Hematopoietic multipotent progenitor cell (in vitro differentiated cells): Measurements from ENCODE around the gene VWDE. TPM values are rescaled to one million over a fixed set of nuclear protein-coding genes. Genes with fewer than 3 reads are reported as not detected.
A peak's percentile ranks its signal among the peaks of the same experiment; 100 is the strongest.
"Not testable (repeated sequence)": the region's sequence is repeated elsewhere in the genome, so short reads cannot be mapped to it uniquely, and the experiment has no call there.

Source experiments
- DNase-seq, 3 donors: peaks; one replicate each; pipeline ENCODE4 v3.0.0-alpha.2; 2011 to 2015; ENCODE audit warnings: low read depth in 2 of 3, low spot score in 2 of 3
- total RNA-seq: library from RNA; depleted of rRNA; stranded (reverse); fragments of >200 nt; gene quantifications from one replicate; pipeline ENCODE4 v1.2.3, GENCODE V29; 2012

Gene VWDE
- 7.5 TPM for total RNA-seq

DNA sequence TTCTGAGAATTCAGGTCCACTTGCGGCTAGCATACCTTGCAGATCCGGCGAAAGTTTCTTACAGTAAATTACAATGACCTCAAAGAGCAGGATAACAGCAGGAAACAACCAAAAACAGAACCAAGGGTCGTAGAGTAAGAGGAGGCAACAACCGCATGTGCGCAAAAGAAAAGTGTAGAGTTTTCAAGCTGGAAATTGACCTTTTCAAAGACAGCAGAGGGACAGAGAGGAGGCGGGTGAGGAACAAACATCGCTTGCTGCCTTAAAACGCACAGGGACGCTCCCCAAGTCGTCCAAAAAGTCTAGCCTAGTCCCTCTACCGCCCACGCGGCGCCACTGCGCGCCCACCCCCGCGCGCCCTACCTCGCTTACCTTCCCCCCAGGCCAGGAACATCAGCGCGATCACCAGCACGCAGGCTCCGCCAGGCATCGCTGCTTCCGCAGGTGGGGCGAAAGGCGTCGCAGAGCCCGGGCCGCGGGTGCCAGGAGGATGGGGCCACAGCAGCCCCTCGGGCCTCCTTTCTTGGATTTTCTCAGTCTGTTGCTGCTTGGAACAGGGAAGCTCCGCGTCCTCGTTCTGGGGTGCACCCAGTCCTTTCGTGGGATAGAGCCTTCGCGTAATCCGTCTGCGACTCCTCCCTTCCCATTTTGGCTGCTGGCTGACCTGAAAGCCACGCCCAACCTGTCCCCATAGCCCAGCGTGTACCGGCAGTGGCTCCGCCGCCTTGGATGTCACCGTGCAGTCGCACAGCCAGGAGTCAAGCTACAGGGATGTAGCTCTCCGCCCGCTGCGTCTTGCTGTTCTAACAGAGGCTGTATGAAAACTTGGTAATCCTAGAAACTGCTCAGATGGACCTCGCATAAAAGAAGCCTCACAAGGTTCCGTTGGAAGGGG, at the start of gene VWDE:
Gene VWDE (minus strand): TSS at position 579 of the 895 bp plus-strand sequence. CDS start 149 bp downstream, at position 430.
- DNase-seq = peak in 2 of 3 donors; percentile 87 to 89

DNA sequence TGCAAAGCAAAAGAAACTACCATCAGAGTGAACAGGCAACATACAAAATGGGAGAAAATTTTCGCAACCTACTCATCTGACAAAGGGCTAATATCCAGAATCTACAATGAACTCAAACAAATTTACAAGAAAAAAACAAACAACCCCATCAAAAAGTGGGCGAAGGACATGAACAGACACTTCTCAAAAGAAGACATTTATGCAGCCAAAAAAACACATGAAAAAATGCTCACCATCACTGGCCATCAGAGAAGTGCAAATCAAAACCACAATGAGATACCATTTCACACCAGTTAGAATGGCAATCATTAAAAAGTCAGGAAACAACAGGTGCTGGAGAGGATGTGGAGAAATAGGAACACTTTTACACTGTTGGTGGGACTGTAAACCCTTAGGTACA, 49.5 kb upstream of the VWDE start:
- not testable (repeated sequence) for DNase-seq

DNA sequence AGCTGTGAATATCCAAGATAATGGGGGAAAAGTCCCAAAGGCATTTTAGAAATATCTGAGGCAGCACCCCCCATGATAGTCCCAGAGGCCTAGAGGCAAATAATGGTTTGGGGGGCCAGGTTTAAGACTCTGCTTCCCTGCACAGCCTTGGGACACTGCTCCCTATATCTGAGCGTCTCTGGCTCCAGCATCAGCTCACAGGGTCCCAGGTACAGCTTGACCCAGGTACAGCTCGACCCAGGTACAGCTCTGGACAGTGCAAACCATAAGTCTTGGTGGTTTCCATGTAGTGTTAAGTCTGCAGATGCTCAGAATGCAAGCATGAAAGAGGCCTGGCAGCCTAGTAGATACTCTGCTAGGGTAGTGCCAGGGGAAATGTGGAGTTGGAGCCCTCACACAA, 47.0 kb upstream of the VWDE start:
- DNase-seq = no peak

DNA sequence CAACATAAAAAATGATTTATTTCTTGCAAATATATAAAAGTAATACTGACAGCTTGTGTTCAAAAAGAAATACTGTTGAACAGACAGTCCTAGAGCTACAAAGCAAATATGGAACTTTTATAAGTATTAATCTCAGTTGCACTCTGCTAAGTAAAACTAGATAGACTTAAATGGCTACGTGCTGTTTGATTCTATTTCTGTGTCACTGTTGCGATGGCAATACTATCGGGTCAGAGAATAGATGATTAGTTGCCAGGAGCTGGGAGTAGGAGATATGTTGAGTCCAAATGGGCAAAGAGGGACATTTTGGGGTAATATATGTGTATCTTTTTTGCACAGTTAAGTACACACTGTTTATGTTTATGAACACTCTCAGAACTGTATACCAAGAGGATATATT, 41.1 kb upstream of the VWDE start:
- DNase-seq = no peak

DNA sequence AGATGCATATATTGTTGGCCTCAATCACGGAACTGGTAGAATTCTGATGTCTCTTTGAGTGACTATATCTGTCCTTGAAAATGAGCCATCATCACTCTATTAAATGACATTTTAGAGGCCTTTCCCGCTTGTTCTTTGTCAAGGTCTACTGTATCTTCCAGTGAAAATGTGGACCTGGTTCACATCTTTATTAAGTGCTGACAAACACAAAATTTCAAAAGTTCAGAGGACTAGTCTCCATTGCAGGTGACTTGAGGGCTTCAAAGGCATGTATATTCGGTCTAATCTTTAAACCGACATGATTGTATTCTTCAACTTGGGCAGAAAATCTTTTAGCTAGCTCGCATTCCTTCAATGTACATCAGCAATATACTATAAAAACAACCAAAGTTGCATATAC, 36.6 kb upstream of the VWDE start:
- DNase-seq = no peak

DNA sequence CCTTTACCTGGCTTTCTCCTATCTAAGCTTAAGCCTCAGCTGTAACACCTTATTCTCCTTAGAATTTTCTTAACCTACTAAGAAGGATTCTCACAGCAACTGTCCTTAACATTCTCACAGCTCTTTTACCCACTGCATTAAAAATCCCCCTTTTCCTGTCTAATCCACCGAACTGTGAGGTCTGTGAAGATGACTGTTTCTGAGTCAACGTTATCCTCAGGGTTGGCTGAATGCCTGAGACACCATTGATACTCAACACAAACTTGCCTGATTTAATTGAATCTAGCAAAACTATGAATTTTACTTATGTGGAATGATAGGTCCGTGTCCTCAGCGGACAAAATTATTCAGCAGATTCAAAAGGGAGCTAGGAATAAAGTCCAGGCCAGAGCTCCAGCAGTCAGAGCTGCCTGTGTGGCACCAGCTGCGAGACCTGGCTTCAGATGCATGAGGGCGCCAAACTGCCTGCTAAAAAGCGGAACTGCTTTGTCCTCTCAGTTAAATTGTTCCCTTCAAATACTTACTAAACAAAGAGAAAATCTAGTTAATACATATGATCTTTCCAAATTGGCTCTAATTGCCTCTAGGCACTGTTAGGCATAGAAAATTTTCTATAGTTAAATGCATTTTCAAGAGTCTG, 33.4 kb upstream of the VWDE start:
- DNase-seq = peak in 2 of 3 donors; percentile 29 to 66

DNA sequence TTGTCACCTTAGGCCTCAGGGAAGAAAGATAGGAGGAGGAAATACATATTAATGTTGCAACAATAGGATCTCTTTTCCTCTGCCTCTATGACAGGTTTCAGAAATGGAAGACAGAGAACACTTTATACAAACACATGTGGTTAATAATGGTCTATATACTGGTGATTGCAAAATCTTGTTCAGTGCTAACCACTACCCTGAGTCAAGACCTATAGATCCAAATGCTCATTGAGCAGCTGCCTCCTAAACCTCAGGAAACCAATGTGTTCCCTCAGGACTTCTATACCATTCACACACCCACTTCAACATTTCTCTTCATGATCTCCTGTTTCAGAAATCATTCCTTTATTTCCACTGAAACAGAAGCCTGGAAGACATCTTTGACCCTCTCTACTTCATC, 32.5 kb upstream of the VWDE start:
- no peak for DNase-seq

DNA sequence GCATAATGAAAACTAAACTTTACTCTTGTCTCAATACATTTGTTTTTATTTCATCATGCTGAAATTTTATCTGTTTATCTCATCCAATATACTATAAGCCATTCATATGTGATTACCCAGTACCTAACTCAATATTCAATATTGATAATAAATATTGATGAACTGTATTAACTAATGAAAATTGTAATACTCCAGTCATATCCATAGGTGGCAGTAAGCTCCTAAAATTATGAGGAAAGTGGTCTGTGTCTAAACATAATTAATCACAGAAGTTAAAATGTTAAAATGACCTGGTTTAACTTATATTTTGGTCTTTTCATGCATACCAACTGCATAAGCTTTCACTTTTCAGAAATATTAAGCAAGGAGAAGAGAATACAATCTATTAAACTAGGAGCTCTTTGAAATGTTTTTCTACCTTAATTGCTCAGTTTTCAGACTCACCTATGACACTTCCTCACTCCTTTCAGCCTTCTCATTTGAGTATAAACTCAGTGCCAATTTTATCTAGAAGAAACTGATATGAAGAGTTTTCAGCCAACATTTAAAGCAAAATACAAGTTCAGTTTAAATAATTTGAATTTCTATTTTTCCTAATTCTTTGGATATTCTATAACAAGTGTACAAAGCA, 30.5 kb upstream of the VWDE start:
- DNase-seq = no peak

DNA sequence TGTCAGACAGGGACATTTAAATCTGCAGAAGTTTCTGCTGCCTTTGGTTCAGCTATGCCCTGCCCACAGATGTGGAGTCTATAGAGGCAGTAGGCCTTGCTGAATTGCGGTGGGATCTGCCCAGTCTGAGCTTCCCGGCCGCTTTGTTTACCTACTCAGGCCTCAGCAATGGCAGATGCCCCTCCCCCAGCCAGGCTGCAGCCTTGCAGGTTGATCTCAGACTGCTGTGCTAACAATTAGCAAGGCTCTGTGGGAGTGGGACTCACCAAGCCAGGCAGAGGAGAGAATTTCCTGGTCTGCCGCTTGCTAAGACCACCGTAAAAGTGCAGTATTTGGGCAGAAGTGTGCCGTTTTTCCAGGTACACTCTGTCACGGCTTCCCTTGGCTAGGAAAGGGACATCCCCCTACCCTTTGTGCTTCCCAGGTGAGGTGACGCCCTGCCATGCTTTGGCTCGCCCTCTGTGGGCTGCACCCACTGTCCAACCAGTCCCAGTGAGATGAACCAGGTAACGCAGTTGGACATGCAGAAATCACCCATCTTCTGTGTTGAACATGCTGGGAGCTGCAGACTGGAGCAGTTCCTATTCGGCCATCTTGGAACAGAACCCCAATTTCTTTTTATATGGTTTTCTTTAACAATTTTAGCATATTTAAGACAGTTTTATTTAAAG, 28.4 kb upstream of the VWDE start:
- no peak for DNase-seq

DNA sequence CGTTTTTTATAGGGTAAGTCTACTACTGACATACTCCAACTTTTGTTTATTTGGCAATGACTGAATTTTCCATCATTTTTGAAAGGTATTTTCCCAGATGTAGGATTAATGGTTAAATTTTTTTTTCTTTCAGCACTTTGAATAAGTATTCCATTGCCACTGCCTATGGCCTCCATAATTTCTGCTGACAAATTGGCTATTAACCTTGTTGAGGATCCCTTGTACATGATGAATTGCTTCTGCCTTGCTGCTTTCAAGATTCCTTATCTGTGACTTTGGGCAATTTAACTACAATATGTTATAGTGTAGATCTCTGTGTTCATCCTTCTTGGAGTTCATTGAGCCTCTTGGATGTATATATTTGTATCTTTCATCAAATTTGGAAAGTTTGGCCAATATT, 21.6 kb upstream of the VWDE start:
- no peak for DNase-seq

DNA sequence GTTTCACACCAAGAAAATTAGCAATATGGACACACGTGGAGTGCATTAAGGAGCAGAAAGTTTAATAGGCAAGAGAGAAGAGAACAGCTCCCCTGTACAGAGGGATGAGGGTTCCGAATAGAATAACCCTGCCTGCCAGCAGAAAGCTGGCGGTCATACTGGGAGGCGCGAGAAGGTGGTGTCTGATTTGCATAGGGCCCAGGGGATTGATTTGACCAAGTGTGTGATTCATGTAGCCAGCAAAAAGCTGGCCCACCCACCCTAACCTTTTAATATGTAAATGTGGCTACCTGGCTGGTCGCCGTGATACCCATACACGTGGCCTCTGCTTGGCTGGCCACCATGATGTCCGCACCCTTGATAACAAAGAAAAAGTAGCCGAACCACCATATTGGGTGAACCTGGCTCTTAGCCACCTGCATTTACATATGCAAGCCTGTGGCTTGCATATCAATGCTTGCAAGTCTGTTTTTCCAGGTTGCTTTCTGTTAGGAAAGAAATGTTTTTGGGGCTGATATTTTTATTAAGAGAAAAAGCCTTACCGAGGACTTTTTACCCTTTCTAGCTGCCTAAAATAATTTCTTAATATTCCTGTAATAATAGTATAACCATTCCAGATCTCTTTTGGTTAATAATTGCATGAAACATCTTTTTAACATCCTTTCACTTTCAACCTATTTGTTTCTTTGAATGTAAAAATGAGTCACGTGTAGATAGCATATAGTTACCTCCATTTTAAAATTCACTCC, 20.5 kb upstream of the VWDE start:
- no peak for DNase-seq

DNA sequence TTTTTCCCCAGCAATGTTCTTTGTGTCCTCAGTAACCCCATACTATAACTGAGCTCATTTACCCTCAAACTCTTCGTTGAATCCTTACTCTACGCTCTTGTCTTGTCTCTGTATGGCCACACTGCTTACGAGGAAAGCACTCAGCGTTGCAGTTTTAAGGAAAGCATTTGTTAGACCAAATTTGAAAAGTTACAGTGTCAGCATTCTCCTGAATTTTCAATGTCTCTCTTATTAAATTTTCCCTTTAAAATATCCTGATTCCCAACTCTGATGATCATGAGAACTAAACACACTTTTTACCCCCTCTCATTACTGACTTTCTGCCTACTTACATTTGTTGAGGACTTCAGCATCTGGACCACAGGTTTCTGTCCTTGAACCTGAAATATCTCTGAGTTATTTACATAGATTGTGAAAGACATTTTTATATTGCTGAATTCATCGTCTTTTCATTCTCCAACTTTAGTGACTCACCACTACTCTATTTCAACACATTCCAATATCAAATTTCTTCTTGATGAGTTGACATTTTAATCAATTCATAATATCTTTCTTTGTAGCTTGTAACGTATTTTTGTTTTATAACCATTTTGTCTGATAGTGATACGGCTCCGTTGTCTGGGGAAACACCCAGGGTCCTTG, 19.8 kb upstream of the VWDE start:
- DNase-seq = no peak

DNA sequence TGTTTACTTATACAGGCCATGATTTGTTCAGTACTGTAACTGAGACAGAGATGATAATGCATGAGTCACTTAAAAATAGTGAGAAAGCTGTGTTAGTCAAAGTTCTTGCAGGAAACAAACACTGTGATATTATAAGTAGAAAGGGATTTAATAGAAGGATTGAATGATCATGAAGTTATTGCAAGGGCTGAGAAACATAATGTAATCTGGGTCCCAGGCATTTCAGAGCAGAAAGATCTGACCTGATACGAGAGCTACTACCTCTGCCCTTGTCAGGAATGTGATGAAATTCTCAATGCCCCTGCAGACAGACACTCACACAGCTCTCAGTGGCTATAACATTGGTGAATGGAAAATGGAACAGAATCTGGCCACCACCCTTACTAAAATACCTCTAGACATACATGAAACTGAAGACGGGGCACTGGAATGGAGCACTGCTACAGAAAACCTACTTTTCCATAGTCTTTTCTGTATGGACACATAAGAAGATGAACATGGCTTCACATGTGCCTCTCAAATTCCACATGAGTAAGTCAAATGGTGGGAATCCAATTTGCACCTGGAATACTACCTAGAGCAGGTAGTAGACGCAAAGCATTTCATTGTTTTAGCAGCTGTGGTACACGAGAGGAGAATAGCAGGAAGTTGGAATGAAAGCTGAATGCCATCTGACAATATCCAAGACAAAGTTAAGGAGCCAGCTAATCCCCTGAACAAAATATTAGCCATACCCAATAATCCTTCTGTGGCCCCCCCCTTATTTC, 19.1 kb upstream of the VWDE start:
- no peak for DNase-seq

DNA sequence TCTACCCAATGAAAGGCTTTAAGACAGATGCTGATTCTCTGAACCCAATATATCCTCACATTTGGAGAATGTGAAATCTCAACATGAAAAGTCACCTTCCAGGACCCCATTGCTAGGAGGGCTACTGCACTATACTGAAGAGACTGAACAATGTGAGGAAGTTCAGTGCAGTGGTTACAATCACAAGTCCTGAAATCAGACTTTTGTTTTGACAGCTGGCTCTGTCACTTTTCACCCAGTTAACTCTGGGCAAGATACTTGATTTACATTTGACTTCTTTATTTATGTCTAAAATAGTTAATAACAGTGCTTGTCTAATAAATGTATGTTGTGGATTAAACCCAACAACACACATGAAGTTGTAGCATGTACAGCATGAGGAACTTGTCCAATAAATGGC, 14.8 kb upstream of the VWDE start:
- no peak for DNase-seq

DNA sequence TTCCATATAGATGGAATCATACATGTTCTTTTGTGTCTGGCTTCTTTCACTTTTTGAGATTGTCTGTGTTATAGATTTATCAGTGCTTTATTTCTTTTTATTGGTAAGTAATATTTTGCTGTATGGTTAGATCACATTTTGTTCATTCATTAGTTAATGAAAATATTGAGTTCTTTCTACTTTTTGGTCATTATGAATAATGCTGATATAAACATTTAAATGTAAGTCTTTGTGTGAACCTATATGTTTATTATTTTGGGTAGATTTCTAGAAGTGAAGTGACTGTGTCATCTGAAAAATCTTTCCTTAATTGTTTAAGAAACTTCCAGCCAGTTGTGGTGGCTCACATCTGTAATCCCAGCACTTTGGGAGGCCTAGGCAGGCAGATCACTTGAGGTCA, 11.4 kb upstream of the VWDE start:
- DNase-seq = no peak

DNA sequence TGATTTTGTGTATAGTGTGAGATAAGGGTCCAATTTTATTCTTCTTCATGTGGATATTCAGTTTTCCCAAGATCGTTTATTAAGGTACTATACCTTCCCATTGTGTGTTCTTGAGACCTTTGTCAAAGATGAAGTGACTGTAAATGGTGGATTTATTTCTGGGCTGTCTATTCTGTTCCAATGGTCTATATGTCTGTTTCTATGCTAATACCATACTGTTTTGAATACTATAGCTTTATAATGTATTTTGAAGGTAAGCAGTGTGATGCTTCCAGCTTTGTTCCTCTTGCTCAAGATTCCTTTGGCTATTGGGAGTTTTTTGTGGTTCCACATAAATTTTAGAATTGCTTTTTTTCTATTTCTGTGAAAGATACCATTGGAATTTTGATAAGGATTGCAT, 8.7 kb upstream of the VWDE start:
- no peak for DNase-seq

DNA sequence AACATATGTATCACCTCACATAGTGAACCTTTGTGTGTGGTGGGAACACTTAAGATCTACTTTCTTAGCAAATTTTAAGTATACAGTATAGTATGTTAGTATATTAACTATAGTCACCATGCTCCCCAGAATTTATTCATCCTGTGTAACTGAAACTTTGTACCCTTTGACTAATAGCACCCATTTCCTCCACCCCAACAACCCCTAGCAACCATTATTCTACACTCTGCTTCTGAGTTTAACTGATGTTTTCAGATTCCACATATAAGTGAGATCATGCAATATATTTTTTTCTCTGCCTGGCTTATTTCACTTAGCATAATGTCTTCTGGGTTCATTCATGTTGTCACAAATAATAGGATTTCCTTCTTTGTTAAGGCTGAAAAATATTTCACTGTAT, 6.9 kb upstream of the VWDE start:
- DNase-seq = no peak

DNA sequence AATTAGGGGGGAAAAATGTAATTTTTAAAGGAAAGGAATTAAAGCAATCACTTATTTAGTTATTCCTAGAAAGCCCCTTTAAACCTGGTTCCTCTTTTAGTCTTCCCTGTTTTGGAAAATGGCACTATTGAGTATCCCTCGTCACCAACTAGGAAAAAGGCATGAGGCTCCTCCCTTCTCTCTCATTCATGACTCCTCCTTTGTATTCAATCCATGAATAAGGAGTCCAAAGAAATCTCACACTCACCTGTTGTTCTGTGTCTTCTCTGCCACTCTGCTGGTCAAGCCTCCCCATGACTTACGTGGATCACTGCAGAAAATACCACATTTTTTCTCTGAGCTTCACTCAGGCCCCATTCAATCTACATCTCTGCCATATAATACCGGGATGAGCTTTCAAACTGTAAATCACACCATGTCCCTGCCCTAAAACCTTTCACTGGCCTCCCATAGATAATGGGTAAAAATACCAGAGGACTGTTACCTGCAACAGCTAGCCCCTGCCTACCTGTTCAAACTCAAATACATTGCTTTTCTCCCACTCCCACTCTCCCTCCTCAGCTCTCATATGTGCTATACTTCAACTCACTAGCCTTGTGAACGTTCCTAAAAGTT, 5.5 kb upstream of the VWDE start:
- no peak for DNase-seq

DNA sequence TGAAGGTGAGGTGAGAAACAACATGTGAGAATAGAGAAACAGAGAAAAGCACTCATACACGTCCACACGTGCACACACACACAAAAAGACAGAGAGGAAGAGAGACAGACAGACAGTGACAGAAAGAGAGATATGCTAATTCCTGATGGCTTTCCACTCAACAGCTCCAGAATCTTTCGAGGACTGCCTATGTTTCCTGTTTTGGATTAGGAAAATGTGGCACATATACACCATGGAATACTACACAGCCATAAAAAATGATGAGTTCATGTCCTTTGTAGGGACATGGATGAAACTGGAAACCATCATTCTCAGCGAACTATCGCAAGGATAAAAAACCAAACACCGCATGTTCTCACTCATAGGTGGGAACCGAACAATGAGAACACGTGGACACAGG, 4.0 kb upstream of the VWDE start:
- DNase-seq = not testable (repeated sequence)
